HL-60 (cell line): ENCODE measurements around the gene PIK3R3.

Experiments
- CTCF ChIP-seq: IDR thresholded peaks from one replicate; pipeline ENCODE4 v1.5.1; 2011; ENCODE audit warnings: low read length, control low read depth, inconsistent platforms; ENCODE audit not compliant: insufficient read depth
- GABPA ChIP-seq: IDR thresholded peaks from 2 replicates; pipeline ENCODE4 v1.6.1; 2012; ENCODE audit warnings: low read depth
- POLR2AphosphoS5 ChIP-seq: IDR thresholded peaks from 2 replicates; pipeline ENCODE4 v1.6.1; 2012; ENCODE audit warnings: low read depth

- no peak for TF ChIP-seq CTCF
- TF ChIP-seq POLR2AphosphoS5 = no peak
- TF ChIP-seq GABPA = no peak
Observed at GRCh38 chr1:45995298-45995697, 137.1 kb downstream of the PIK3R3 start.
